ENCODE results near the gene EPHA8.

DNA sequence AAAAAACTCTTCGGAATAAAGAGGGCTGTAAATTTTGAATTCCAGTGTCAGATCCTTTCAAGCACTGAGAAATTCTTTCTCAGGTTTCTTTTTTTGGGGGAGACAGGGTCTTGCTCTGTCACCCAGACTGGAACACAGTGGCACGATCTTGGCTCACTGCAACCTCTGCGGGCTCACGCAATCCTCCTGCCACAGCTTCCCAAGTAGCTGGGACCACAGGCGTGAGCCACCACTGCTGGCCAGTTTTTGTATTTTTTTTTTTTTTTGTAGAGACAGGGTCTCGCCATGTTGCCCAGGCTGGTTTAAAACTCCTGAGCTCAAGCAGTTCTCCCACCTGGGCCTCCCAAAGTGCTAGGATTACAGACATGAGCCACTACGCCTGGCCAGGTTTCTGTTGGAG lies 34.8 kb upstream of the EPHA8 start:
- TF ChIP-seq POLR2A (IDR thresholded peaks at IDR 0.05; ENCODE audit: low read length): no peak
- TF ChIP-seq GATA1 (IDR thresholded peaks at IDR 0.05; ENCODE audit: low read depth, low read length): no peak

All from erythroblast (primary cell).